H9 (cell line): ENCODE data around the gene LYST. TPM values are rescaled to one million over a fixed set of nuclear protein-coding genes. Genes with fewer than 3 reads are reported as not detected.
"Not testable (repeated sequence)": the region's sequence is repeated elsewhere in the genome, so short reads cannot be mapped to it uniquely, and the experiment has no call there.

Experiments
- DNase-seq: peaks from one replicate; pipeline ENCODE4 v3.0.0-alpha.2; 2017
- H2AFZ ChIP-seq: one replicate; pipeline ENCODE4 v1.6.1; 2013; ENCODE audit warnings: mild to moderate bottlenecking, low read length, control low read depth, moderate library complexity
- H2AK5ac ChIP-seq: 2 replicates; pipeline ENCODE4 v1.6.1; 2013; ENCODE audit warnings: low read length, control low read depth, mixed read lengths; ENCODE audit not compliant: insufficient read length
- H2BK120ac ChIP-seq: one replicate; pipeline ENCODE4 v1.6.1; 2013; ENCODE audit warnings: low read depth, mild to moderate bottlenecking, low read length, control low read depth, inconsistent platforms; ENCODE audit not compliant: poor library complexity, severe bottlenecking
- H2BK12ac ChIP-seq: 2 replicates; pipeline ENCODE4 v1.6.1; 2013; ENCODE audit warnings: low read length, control low read depth, mixed read lengths, low read depth; ENCODE audit not compliant: insufficient read length
- H2BK15ac ChIP-seq: 2 replicates; pipeline ENCODE4 v1.6.1; 2013; ENCODE audit warnings: low read depth, low read length, control low read depth
- H2BK20ac ChIP-seq: one replicate; pipeline ENCODE4 v1.6.1; 2013; ENCODE audit warnings: low read depth, mild to moderate bottlenecking, low read length, control low read depth, inconsistent platforms; ENCODE audit not compliant: poor library complexity, severe bottlenecking
- H2BK5ac ChIP-seq: 2 replicates; pipeline ENCODE4 v1.6.1; 2013; ENCODE audit warnings: low read length, control low read depth, mixed read lengths; ENCODE audit not compliant: insufficient read length
- H3K14ac ChIP-seq: 2 replicates; pipeline ENCODE4 v1.6.1; 2013; ENCODE audit warnings: low read length, control low read depth; ENCODE audit not compliant: insufficient read depth
- H3K18ac ChIP-seq: 2 replicates; pipeline ENCODE4 v1.6.1; 2013; ENCODE audit warnings: low read depth, mild to moderate bottlenecking, mixed read lengths, low read length, control low read depth; ENCODE audit not compliant: insufficient read length
- H3K23ac ChIP-seq: 2 replicates; pipeline ENCODE4 v1.6.1; 2013; ENCODE audit warnings: low read length, control low read depth, mixed read lengths, low read depth; ENCODE audit not compliant: insufficient read length
- H3K23me2 ChIP-seq: 2 replicates; pipeline ENCODE4 v1.6.1; 2013; ENCODE audit warnings: low read depth, mild to moderate bottlenecking, mixed read lengths, low read length, control low read depth; ENCODE audit not compliant: insufficient read length, poor library complexity, severe bottlenecking
- H3K27ac ChIP-seq: 2 replicates; pipeline ENCODE4 v1.5.1; 2013; ENCODE audit warnings: low read length, control low read depth, mixed read lengths, low read depth; ENCODE audit not compliant: insufficient read length
- H3K27me3 ChIP-seq: 2 replicates; pipeline ENCODE4 v1.6.1; 2013; ENCODE audit warnings: low read length, control low read depth, inconsistent platforms; ENCODE audit not compliant: insufficient read depth
- H3K4ac ChIP-seq: 2 replicates; pipeline ENCODE4 v1.6.1; 2013; ENCODE audit warnings: low read depth, mild to moderate bottlenecking, control low read depth, inconsistent platforms, low read length, moderate library complexity
- H3K4me1 ChIP-seq: 2 replicates; pipeline ENCODE4 v1.6.1; 2013; ENCODE audit warnings: low read length, control low read depth, inconsistent platforms; ENCODE audit not compliant: insufficient read depth
- H3K4me2 ChIP-seq: 2 replicates; pipeline ENCODE4 v1.6.1; 2013; ENCODE audit warnings: low read length, control low read depth, mixed read lengths; ENCODE audit not compliant: insufficient read length, insufficient read depth
- H3K56ac ChIP-seq: 2 replicates; pipeline ENCODE4 v1.6.1; 2013; ENCODE audit warnings: low read depth, mild to moderate bottlenecking, mixed read lengths, low read length, control low read depth; ENCODE audit not compliant: insufficient read length
- H3K79me1 ChIP-seq: 2 replicates; pipeline ENCODE4 v1.6.1; 2013; ENCODE audit warnings: low read depth, mild to moderate bottlenecking, moderate library complexity, low read length, control low read depth, inconsistent platforms; ENCODE audit not compliant: insufficient read depth, poor library complexity, severe bottlenecking
- H3K79me2 ChIP-seq: 2 replicates; pipeline ENCODE4 v1.6.1; 2013; ENCODE audit warnings: low read length, control low read depth, inconsistent platforms; ENCODE audit not compliant: insufficient read depth
- H3K9ac ChIP-seq: 2 replicates; pipeline ENCODE4 v1.6.1; 2013; ENCODE audit warnings: low read length, control low read depth, mixed read lengths; ENCODE audit not compliant: insufficient read length; ENCODE audit errors: extremely low read depth
- H3K9me3 ChIP-seq: one replicate; pipeline ENCODE4 v1.6.1; 2013; ENCODE audit warnings: low read depth, low read length, inconsistent platforms; ENCODE audit not compliant: control insufficient read depth
- H3T11ph ChIP-seq: one replicate; pipeline ENCODE4 v1.6.1; 2013; ENCODE audit warnings: mild to moderate bottlenecking, low read length, control low read depth, inconsistent platforms
- H4K20me1 ChIP-seq: one replicate; pipeline ENCODE4 v1.6.1; 2013; ENCODE audit not compliant: control insufficient read depth, insufficient read length, insufficient read depth
- H4K5ac ChIP-seq: 2 replicates; pipeline ENCODE4 v1.6.1; 2013; ENCODE audit warnings: low read depth, mild to moderate bottlenecking, mixed read lengths, low read length, control low read depth; ENCODE audit not compliant: insufficient read length
- H4K8ac ChIP-seq: replicated peaks from 2 replicates; pipeline ENCODE4 v1.6.1; 2013; ENCODE audit warnings: low read length, control low read depth, mixed read lengths, low read depth; ENCODE audit not compliant: insufficient read length
- H4K91ac ChIP-seq: 2 replicates; pipeline ENCODE4 v1.6.1; 2013; ENCODE audit warnings: low read depth, mild to moderate bottlenecking, moderate library complexity, mixed read lengths, low read length, control low read depth; ENCODE audit not compliant: insufficient read length
- H3K27ac Mint-ChIP-seq, 3 experiments: 2 replicates in 2 of 3; 3 replicates in 1 of 3; pipeline ENCODE4 v1.8.0; 2020 to 2021; ENCODE audit warnings: mixed read lengths in 3 of 3, mild to moderate bottlenecking in 1 of 3, moderate library complexity in 1 of 3
- H3K27me3 Mint-ChIP-seq: 2 replicates; pipeline ENCODE4 v1.8.0; 2021; ENCODE audit warnings: low read depth, mild to moderate bottlenecking, moderate library complexity, mixed read lengths
- H3K36me3 Mint-ChIP-seq, 3 experiments: 2 replicates in 2 of 3; 3 replicates in 1 of 3; pipeline ENCODE4 v1.8.0; 2020 to 2021; ENCODE audit warnings: low read depth in 3 of 3, mixed read lengths in 3 of 3; ENCODE audit not compliant: insufficient read depth in 1 of 3
- H3K4me1 Mint-ChIP-seq, 2 experiments: 2 replicates each; pipeline ENCODE4 v1.8.0; 2020; ENCODE audit warnings: mixed read lengths in 2 of 2
- H3K4me3 Mint-ChIP-seq, 2 experiments: 2 replicates in 1 of 2; 3 replicates in 1 of 2; pipeline ENCODE4 v1.8.0; 2020 to 2021; ENCODE audit warnings: mild to moderate bottlenecking in 2 of 2, mixed read lengths in 2 of 2, moderate library complexity in 1 of 2
- H3K9me3 Mint-ChIP-seq, 2 experiments: 2 replicates in 1 of 2; 3 replicates in 1 of 2; pipeline ENCODE4 v1.8.0; 2020; ENCODE audit warnings: mild to moderate bottlenecking in 2 of 2, mixed read lengths in 2 of 2, moderate library complexity in 1 of 2
- CTCF ChIP-seq: fragments of 200-600 bp; sonication (generic); conservative IDR thresholded peaks from 3 replicates; pipeline ENCODE4 v1.8.0; 2021; ENCODE audit warnings: antibody characterized with exemption, mild to moderate bottlenecking
- WGBS: extraction: QIAGEN DNeasy Blood & Tissue Kit; methylation state at CpG from one replicate; pipeline ENCODE4 v1.1.7; 2013; ENCODE audit warnings: missing lambda C conversion rate, low lambda C conversion rate, mixed read lengths; ENCODE audit not compliant: insufficient read length; ENCODE audit errors: extremely low coverage; 5-methylcytosine and 5-hydroxymethylcytosine counted together
- total RNA-seq: library from RNA; stranded (reverse); gene quantifications from 2 replicates; pipeline ENCODE4 v1.2.1, GENCODE V29; 2021

The LYST gene
- total RNA-seq, 1 experiment from 2014 or later = 0.13 TPM

GRCh38 chr1:235790123-235790522 is 76.6 kb downstream of the LYST start:
- no peak overlapping the region for H2AFZ ChIP-seq
- no peak overlapping the region for H2BK20ac ChIP-seq
- no peaks in the 10 kb centered on the region for H3K79me1 ChIP-seq
- no peak overlapping the region for H2BK15ac ChIP-seq
- no peak overlapping the region for H3K4me2 ChIP-seq
- H2BK5ac ChIP-seq = no peak overlapping the region
- no peak overlapping the region for H3K27ac Mint-ChIP-seq
- no peak overlapping the region for H3K4ac ChIP-seq
- no peaks in the 10 kb centered on the region for H3K9me3 Mint-ChIP-seq
- no peak overlapping the region for H3K14ac ChIP-seq
- H3T11ph ChIP-seq = no peak overlapping the region
- H3K4me1 ChIP-seq = no peaks in the 10 kb centered on the region
- no peak for TF ChIP-seq CTCF
- H3K4me3 Mint-ChIP-seq = no peak overlapping the region
- H3K18ac ChIP-seq = no peak overlapping the region
- H3K27ac ChIP-seq = no peak overlapping the region
- no peak overlapping the region for H3K56ac ChIP-seq
- no peak overlapping the region for H4K8ac ChIP-seq
- H3K23me2 ChIP-seq = no peaks in the 10 kb centered on the region
- H3K4me1 Mint-ChIP-seq = no peaks in the 10 kb centered on the region
- no peaks in the 10 kb centered on the region; the same call in 1 of the 2 replicates for H3K27me3 Mint-ChIP-seq
- no peaks in the 10 kb centered on the region for H3K27me3 ChIP-seq
- no peak overlapping the region for H2BK12ac ChIP-seq
- H3K23ac ChIP-seq = no peak overlapping the region
- no peaks in the 10 kb centered on the region for H4K20me1 ChIP-seq
- no peaks in the 10 kb centered on the region for H3K79me2 ChIP-seq
- no peak overlapping the region for H2AK5ac ChIP-seq
- no peaks in the 10 kb centered on the region for H3K36me3 Mint-ChIP-seq
- no peak for DNase-seq
- no peak overlapping the region for H4K91ac ChIP-seq
- no peak overlapping the region for H2BK120ac ChIP-seq
- H3K9ac ChIP-seq = no peak overlapping the region
- H4K5ac ChIP-seq = no peak overlapping the region
- H3K9me3 ChIP-seq = no peaks in the 10 kb centered on the region

GRCh38 chr1:235786227-235786898 is 80.3 kb downstream of the LYST start:
- H3K9ac ChIP-seq, H2BK120ac ChIP-seq, H2BK15ac ChIP-seq, H4K91ac ChIP-seq, H3K56ac ChIP-seq, DNase-seq, H2BK20ac ChIP-seq, H3K79me2 ChIP-seq, H3K9me3 ChIP-seq, H3K4me1 Mint-ChIP-seq, H4K20me1 ChIP-seq, H3K79me1 ChIP-seq, H3K23me2 ChIP-seq, H3K18ac ChIP-seq, H4K8ac ChIP-seq, H3K4ac ChIP-seq, H3K27me3 ChIP-seq, H4K5ac ChIP-seq, H2AK5ac ChIP-seq, H3K27ac Mint-ChIP-seq, H3K9me3 Mint-ChIP-seq, H3T11ph ChIP-seq, H3K4me3 Mint-ChIP-seq, H3K23ac ChIP-seq, H2AFZ ChIP-seq, H3K27ac ChIP-seq, H3K36me3 Mint-ChIP-seq, H2BK12ac ChIP-seq, H3K27me3 Mint-ChIP-seq, H3K4me1 ChIP-seq, H2BK5ac ChIP-seq, H3K4me2 ChIP-seq, H3K14ac ChIP-seq: not testable (repeated sequence)
- no CpG with 5 or more reads among the region's 8 CpGs for WGBS
